GM04504 (cell line): Measurements from ENCODE around the gene MYOC.
"Not testable (repeated sequence)": the region's sequence is repeated elsewhere in the genome, so short reads cannot be mapped to it uniquely, and the experiment has no call there.

Experiments used
- DNase-seq: peaks from one replicate; pipeline ENCODE4 v3.0.0-alpha.2; 2012; ENCODE audit warnings: low read depth

Gene MYOC

DNA sequence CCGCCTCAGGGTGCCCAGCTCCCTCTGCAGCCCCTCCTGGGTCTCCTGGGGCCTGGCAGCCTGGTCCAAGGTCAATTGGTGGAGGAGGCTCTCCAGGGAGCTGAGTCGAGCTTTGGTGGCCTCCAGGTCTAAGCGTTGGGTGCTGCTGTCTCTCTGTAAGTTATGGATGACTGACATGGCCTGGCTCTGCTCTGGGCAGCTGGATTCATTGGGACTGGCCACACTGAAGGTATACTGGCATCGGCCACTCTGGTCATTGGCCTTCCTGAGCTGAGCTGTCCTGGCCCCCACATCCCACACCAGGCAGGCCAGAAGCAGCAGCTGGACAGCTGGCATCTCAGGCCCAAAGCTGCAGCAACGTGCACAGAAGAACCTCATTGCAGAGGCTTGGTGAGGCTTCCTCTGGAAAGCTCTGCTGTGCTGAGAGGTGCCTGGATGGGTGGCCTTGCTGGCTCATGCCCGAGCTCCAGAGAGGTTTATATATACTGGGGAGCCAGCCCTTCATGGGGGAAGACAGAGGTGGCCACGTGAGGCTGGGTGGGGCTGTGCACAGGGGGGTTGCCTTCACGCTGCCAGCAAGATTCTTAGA is at the start of gene MYOC:
Gene MYOC (minus strand): TSS at position 455 of the 589 bp plus-strand sequence. CDS start 77 bp downstream, at position 378.
- no peak for DNase-seq

- no peak for DNase-seq
Measured at GRCh38 chr1:171699531-171699930, 47.0 kb upstream of the MYOC start.

- not testable (repeated sequence) for DNase-seq
Measured at GRCh38 chr1:171695772-171696171, 43.3 kb upstream of the MYOC start.

DNA sequence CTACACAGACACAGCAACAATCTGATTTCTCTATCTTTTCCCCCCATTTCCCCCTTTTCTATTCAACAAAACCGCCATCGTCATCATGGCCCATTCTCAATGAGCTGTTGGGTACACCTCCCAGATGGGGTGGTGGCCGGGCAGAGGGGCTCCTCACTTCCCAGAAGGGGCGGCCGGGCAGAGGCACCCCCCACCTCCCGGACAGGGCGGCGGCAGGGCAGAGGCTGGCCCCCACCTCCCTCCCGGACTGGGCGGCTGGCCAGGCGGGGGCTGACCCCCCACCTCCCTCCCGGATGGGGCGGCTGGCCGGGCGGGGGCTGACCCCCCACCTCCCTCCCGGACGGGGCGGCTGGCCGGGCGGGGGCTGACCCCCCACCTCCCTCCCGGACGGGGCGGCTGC is 41.1 kb upstream of the MYOC start:
- DNase-seq = not testable (repeated sequence)

- no peak for DNase-seq
Measured at GRCh38 chr1:171683870-171684269, 31.4 kb upstream of the MYOC start.

- DNase-seq = no peak
Measured at GRCh38 chr1:171680339-171680738, 27.9 kb upstream of the MYOC start.

DNA sequence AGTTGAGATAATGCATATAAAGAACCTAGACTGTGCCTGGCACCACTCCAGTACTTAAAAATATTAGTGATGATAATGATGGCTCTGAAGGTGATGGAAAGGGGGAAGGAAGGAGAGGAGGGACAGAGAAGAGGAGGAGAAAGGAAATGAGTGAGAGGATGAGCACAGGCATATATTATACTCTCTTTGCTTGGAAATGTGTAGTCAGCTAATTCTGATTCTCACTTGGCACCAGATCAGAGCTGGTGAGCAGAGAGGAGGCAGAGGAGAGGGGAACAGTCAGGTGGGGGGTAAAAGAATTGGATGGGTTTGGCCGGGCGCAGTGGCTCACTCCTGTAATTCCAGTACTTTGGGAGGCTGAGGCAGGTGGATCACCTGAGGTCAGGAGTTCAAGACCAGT is 24.3 kb upstream of the MYOC start:
- DNase-seq = no peak

- no peak for DNase-seq
Measured at GRCh38 chr1:171674431-171675405, 22.2 kb upstream of the MYOC start.

- DNase-seq = no peak
Measured at GRCh38 chr1:171670739-171671138, 18.3 kb upstream of the MYOC start.

DNA sequence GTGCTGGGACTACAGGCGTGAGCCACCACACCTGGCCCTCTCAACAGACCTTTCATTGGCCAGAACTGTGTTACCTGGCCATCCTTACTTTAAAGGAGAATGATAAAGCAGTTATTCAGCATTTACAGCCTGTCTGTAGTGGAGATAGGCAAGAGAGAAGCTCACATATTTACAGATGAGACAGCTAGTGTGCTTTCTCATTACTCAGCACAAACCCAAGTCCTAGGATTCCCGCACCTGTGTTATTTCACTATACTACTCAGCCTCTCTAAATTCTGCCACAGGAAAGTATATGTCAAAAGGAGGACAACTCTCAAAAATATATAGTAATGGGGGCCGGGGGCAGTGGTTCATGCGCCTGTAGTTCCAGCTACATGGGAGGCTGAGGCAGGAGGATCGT is 15.9 kb upstream of the MYOC start:
- DNase-seq = no peak

GRCh38 chr1:171666114-171666769 is 13.8 kb upstream of the MYOC start:
- no peak for DNase-seq

- DNase-seq = no peak
Measured at GRCh38 chr1:171664976-171665375, 12.5 kb upstream of the MYOC start.

- DNase-seq = no peak
Measured at GRCh38 chr1:171663854-171664575, 11.5 kb upstream of the MYOC start.

DNA sequence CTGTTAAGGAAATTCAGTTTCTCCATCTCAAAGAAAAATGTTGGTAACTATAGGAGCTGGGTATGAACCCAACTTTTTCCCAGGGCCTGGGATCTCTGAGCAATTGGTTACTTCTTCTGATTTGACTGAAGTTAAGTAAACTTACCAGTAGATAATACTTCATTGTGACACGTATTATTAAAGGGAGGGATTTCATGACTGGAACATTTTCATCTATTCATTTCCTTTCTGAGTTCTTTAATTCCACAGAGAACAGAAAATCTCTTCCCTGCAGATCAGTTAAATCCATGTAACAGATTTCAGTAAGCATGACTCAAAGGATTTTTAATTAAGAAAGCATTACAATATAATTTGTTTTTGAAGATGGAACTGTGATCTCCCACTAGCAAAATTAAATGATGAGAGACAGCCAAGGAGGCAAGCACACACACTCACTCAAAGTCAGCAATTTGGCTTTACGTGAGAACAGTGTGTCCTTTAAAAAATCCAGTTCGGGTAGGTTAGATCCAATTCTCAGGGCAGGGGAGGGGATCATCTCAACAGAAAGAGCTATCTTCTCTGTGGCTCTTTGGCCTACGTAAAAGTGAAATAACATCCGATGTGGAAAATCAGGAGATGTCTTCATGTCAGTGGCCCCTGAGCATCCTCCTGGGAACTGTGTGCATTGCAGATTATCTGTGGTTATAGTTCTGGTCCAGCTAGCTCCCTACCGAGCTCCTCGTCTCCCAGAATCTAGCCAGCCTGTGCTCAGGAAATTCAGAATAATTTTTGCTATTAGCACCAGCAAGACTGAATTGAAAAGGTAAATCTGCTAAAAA is 10.8 kb upstream of the MYOC start:
- no peak for DNase-seq

DNA sequence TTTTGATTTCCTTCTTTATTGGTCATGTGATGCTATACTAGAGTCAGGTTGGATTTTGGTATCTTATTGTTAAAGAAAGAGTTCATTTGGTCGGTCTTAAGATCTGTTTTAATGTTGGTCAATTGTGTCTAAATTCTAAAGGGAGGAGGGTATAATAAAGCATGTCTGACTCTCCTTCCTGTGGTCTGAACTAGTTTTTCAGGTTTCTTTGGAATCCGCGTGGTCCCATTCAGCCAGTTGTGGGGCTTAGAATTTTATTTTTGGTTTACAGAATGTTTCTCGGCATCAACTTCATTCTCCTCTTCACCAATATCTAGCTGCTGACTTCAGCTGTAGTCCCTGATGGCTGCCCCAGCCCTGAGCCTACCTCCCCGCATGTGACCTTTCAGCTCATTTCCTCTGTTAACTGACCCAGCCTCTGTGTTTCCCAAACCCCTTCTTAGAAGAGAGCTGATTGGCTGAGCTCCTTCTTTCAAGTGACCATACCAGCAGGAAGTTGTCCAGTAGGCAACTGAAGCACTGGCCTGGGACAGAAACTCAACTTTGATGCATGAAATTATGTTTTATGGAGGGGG is 8.7 kb upstream of the MYOC start:
- DNase-seq = no peak

DNA sequence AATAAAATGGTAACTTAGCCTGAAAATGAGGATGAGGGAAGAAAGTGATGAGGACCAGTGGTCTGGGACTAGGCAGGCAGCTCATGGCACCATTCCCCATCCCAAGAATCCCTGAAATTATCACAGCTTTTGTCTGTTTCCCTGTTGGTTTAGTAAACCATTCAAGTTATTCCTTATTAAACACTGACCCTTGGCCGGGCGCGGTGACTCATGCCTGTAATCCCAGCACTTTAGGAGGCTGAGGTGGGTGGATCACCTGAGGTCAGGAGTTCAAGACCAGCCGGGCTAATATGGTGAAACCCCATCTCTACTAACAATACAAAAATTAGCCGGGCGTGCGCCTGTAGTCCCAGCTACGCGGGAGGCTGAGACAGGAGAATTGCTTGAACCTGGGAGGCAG is 3.7 kb upstream of the MYOC start:
- not testable (repeated sequence) for DNase-seq

DNA sequence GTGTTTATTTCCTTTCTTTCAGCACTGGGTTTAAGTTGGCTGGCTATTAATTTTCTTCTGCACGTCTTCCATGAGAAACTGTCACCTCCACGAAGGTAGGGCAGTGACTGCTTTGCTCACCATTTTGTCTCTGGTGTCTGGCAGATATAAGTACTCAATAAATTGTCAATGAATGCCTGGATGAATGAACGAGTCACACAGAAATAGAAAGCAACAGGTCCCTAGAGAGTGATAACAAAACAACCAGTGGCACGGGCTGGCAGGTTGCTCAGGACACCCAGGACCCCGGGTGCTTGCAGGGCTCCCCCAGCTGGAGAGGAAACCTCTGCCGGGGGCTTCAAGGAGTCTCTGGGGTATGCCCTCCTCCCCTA is 3.2 kb upstream of the MYOC start:
- DNase-seq = no peak

- no peak for DNase-seq
Measured at GRCh38 chr1:171654942-171655745, 2.7 kb upstream of the MYOC start.

GRCh38 chr1:171654201-171654941 is 1.9 kb upstream of the MYOC start:
- DNase-seq = no peak
